Germinal center (tissue), 1 donor: ENCODE measurements around the gene TEDC2.
"Not testable (repeated sequence)": the region's sequence is repeated elsewhere in the genome, so short reads cannot be mapped to it uniquely, and the experiment has no call there.

Experiments used
- DNase-seq: peaks from one replicate; pipeline ENCODE4 v3.0.0; 2012; ENCODE audit warnings: mixed read lengths, low spot score

TEDC2 gene

DNA sequence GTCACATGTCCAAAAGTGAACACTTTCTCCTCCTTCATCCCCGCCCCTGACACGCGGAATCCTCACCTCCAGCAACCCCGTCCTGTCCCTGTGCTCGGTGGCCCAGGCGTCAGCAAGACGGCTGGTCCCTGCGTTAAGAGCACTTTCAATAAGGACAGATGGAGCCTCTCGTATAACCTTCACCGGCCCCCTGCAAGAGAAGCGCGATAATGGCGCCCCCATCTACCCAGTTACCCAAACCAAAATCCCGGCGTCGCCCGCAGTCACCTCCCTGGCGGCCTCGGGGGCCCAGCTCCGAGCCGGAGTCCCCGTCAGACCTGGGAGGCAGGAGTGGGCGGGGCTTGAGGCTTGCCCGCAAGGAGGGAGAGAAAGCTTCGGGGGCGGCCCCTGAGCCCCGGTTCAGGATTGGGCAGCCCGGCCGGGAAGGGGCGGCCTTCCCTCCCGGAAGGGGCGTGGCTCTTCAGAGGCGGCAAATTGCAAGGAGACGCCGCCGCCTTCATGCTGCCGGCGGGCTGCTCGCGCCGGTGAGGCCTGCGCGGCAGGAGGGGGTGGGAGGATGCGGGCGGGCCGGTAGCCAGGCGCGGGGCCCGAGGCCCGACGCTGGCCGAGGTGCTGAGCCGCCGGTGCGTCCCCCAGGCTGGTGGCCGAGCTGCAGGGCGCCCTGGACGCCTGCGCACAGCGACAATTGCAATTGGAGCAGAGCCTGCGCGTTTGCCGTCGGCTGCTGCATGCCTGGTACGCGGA is at the start of gene TEDC2:
Gene TEDC2, plus strand, starts transcription at position 463 of the 744 bp plus-strand sequence. Its CDS starts 36 bp downstream, at position 499.
- DNase-seq: peak; percentile 99

DNA sequence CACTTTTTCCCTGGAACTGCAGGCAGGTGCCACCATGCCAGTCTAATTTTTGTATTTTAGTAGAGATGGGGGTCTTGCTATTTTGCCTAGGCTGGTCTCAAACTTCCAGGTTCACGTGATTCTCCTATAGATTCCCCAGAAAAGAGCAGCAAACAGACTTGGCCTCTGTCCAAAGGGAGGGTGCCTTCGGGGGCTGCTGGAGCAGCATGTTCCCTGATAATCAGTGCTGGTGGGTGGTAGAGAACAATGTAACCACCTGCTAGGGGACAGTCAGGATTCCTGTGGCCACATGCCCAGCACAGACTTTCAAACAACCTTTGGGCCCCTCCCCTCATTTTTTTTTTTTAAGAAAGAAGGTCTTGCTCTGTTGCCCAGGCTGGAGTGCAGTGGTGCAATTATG is 44.8 kb upstream of the TEDC2 start:
- no peak for DNase-seq

- no peak for DNase-seq
Observed at GRCh38 chr16:2420035-2420434, 39.9 kb upstream of the TEDC2 start.

GRCh38 chr16:2422123-2422867 is 37.6 kb upstream of the TEDC2 start:
- DNase-seq: no peak

- no peak for DNase-seq
Observed at GRCh38 chr16:2424061-2425007, 35.6 kb upstream of the TEDC2 start.

DNA sequence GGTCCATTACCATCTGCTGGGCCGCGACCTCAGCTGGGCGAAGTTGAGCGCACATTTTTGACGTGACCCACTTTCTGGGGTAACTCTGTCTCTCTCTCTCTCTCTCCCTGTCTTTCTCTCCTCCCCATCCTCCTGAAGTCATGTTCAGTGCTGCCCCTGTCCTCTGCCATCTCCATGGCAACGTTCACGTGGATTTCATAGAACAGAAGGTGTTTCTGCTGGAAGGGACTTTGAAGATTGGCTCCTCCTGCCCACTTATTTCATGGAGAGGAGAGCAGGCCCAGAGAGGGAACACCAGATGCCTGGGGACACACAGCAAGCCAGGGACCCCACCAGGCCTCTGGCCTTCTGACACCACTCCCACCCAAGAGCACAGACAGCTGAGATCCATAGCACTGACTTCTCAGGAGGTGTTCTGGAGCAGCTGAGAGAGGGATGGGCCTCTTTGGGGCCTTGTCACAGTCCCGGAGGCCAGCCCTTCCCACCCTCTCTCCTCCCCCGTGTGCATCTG is 34.8 kb upstream of the TEDC2 start:
- no peak for DNase-seq

- no peak for DNase-seq
Observed at GRCh38 chr16:2425825-2426430, 34.0 kb upstream of the TEDC2 start.

DNA sequence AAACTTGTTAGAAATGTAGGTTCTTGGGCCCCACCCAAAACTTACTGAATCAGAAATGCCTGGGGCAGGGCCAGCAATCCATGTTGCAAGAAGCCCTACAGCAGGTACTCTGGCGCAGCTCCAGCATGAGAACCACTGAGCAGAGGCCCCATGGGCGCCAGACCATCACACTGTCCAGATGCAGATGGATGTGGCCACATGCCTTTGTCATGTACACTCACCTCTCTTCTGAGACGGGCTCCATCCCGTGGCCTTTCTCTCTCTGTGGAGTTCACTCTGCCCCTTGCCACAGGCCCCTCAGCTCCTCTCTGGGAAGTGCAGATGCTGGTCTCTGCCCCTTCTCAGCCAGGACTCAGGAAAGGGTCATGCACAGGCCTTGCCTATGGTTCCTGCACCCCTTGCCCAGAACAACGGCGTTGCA is 33.0 kb upstream of the TEDC2 start:
- no peak for DNase-seq

DNA sequence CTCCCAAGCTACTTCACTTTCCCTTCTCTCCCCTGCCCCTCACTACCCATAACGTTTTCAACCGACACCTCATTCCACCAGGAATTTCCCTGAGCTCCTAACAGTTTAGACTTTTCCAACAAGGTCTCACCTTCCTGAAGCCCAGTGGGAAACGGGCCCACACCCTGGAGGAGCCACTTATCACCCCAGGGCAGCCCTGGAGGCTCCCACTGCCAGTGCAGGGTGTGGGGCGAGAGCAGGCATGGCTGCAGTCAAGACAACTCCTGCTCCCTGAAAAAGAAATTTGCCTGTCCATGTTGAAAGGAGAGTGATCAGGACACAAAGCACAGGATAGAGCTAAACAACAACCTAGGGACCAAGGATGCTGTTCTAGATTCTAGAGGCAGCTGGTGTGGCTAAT is 32.4 kb upstream of the TEDC2 start:
- DNase-seq: no peak

DNA sequence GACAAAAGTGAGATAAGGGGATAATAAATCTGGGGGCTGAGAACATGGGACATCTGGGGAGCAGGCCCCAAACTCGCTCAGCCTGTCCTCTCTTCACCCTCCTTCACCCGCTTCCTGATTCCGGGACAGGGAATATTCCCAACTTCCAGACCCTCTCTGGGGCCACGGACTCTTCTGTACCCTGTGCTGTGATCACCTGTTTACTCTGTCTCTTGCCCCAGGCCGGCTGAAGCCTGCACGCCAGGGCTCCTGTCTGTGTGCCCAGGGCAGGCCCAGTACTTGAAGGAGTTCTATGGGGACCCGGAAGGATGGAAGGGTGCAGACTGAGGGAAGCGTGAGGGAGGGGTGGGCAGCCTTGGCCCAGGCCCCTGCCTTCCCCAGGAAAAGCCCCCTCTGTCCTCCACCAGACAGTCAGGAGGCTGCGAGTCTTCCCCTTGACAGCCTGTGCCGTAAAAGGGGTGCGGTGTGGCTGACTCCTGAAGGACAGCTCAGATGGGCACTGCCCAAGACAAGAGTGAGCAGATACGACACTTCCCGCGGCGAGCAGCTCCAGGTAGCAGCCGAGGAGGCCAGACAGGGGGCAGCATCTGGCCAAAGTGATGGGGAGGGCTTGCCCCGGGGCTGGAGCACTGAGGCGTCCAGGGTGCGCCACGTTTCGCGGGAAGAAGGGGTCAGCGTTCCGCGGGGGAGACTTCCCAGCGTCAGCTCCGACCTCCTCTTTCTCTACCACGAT is 31.7 kb upstream of the TEDC2 start:
- peak; percentile 32 for DNase-seq

DNA sequence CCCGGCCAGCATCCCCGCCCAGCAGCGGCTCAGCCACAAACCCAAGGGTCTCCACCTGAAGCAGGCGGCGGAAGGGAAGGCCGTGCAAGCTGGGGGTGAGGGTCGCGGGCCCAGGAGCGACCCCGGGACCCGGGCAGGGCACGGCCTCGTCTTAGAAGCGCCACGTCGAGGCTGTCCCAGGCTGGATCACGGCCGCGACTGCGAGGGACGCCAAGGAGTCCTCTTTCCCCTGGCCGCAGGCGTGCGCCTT is 31.2 kb upstream of the TEDC2 start:
- DNase-seq: no peak

DNA sequence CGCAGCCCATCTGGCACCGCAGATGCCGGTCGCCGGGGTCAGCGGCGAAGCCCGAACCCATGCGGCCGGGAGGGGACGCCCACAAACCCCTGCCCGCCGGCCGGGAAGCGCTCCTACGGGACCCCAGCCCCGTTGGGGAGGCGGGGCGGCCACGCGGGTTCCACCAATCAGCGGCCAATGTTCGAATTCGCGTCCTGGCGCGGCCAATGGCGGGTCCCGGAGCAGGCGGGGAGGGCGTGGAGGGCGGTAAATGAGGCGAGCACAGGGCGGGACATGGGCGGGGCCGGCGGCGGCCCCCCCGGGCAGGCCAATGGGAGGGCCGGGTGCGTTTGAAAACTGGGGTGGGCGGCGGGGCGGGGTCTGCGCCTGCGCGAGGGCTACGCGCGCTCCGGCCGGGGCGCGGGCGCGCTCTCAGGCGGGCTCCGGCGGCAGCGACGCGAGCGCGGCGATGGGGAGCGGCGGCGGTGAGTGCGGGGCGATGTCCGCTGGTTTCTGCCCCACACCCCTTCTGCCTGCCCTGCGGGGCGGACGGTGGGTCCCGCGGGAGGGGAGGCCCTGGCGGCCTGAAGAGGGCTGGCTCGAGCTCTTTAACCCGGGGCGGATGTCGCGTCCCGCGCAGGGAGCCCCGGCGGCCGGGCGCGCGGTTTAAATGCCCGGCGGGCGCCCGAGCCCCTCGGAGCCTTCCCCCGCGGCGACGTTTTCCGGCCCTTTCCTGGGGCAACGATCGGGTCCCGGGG is 30.7 kb upstream of the TEDC2 start, which contains the start of gene CCNF:
Gene CCNF, plus strand, starts transcription at position 414 of the 737 bp plus-strand sequence. Its CDS starts 35 bp downstream, at position 449.
- DNase-seq: peak; percentile 100

DNA sequence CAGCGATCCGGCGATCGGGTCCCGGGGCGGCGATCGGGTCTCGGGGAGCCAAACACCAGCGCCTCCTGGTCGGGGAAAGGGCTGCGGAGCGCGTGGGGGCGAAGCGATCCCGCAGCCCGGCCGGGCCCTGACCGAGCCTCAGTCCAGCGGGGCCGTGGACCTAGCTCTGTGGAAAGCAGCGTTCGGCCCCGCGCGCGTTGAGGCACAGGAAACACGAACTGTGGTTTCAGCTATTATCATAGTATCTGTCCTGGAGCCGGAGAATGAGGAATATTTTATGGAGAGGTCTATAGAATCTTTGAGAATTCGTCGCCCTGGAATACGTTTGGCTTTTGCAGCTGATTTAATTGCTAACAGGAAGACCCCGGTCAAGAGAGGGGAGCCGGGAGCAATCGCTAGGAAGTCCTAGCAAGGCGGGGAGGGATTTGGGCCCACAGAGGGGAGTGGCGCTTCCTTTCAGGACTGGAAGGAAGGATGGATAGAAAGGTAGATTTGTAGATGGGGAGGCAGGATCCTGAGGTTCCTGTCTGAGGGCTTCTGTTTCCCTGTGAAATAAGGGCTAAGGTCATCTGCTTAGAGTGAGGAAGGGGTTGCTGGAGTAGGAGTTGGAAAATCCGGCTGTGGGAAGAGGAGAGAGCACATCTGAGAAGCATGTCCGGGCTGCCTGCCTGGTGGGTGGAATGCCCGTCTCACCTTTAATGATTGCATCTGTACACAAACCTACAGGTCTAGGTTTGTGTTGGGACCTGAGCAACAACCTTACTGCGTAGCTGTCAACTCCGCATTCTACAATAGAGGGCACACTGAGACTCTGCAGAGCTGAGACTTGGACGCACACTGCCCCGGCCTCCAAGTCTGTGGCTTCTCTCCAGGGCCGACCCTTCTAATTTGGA is 29.9 kb upstream of the TEDC2 start:
- DNase-seq: peak; percentile 19

DNA sequence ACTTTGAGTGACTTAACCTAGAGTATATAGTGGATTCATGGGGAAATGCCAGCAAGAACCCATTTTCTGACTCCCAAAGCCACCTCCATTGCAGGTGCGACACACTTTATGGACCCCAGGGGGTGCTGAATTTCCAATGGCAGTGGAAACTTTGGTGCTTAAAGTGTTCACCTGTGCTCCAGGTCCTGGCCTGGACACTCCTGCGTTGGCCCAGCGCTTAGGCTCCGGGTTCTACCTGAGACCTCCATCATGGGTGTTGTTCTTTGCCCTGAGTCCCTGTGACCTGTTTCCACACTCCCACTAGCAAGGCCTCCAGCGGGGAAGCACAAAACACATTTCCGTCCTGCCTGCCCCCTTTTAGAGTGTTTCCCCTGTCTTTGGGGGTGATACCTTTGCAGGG is 27.6 kb upstream of the TEDC2 start:
- no peak for DNase-seq

GRCh38 chr16:2432801-2433505 is 27.0 kb upstream of the TEDC2 start:
- no peak for DNase-seq

GRCh38 chr16:2435236-2435635 is 24.7 kb upstream of the TEDC2 start:
- DNase-seq: not testable (repeated sequence)

DNA sequence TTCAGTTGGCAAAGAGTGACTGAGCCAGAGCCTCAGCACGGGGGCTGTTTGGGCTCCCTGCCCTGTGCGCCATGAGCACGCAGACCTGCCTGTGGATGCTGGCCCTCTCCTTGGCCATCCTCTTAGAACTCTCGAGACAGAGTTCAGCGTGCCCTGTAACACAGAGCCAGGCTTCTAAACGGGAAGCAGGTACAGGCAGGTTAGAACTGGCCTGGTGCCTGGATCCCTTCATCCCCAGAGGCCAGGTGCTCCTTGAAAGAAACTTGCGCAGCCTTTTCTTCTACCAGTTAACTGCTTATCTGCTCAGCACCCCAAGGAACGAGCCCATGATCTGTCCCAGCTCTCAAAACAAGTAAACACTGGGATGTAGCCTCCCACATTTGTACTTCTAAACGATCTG is 23.8 kb upstream of the TEDC2 start:
- no peak for DNase-seq

GRCh38 chr16:2437032-2437790 is 22.7 kb upstream of the TEDC2 start:
- no peak for DNase-seq
